HepG2 (cell line): ENCODE results near the gene SH3GL1. TPM values are rescaled to one million over a fixed set of nuclear protein-coding genes. Genes with fewer than 3 reads are reported as not detected.

Source experiments
- ATM ChIP-seq: fragments of 450-650 bp; IDR thresholded peaks from 2 replicates; pipeline ENCODE4 v1.7.1; 2017; ENCODE audit warnings: mild to moderate bottlenecking, borderline replicate concordance
- E2F5 ChIP-seq: sonication (generic); formaldehyde crosslinking; conservative IDR thresholded peaks from 2 replicates; pipeline ENCODE4 v1.4.0; 2020; ENCODE audit warnings: missing genetic modification reagents
- EHMT2 ChIP-seq: fragments of 200-600 bp; sonication (generic); IDR thresholded peaks from 2 replicates; pipeline ENCODE4 v1.7.0; 2017; ENCODE audit warnings: antibody characterized with exemption, low read depth, low read length, borderline replicate concordance
- GABPB1 ChIP-seq: IDR thresholded peaks from 2 replicates; pipeline ENCODE4 v1.6.1; 2016; ENCODE audit warnings: mild to moderate bottlenecking, missing genetic modification reagents, moderate library complexity, missing compliant biosample characterization
- GZF1 ChIP-seq: sonication (generic); formaldehyde crosslinking; IDR thresholded peaks from 2 replicates; pipeline ENCODE4 v1.5.1; 2020; ENCODE audit warnings: mild to moderate bottlenecking, missing genetic modification reagents
- HHEX ChIP-seq: IDR thresholded peaks from 2 replicates; pipeline ENCODE4 v1.6.1; 2016; ENCODE audit warnings: control low read depth
- MBD4 ChIP-seq: IDR thresholded peaks from 2 replicates; pipeline ENCODE4 v1.6.1; 2012; ENCODE audit warnings: low read length, inconsistent platforms, borderline replicate concordance
- MLXIP ChIP-seq: sonication (generic); formaldehyde crosslinking; IDR thresholded peaks from 2 replicates; pipeline ENCODE4 v1.9.0; 2021; ENCODE audit warnings: missing genetic modification reagents, borderline replicate concordance
- NRL ChIP-seq: sonication (generic); formaldehyde crosslinking; IDR thresholded peaks from 2 replicates; pipeline ENCODE4 v1.5.0; 2020; ENCODE audit warnings: missing genetic modification reagents, mild to moderate bottlenecking, moderate library complexity, borderline replicate concordance
- PHF21A ChIP-seq: sonication (generic); formaldehyde crosslinking; IDR thresholded peaks from 2 replicates; pipeline ENCODE4 v1.5.0; 2020; ENCODE audit warnings: mild to moderate bottlenecking, missing genetic modification reagents
- SMARCE1 ChIP-seq: fragments of 450-650 bp; IDR thresholded peaks from 2 replicates; pipeline ENCODE4 v1.6.1; 2017; ENCODE audit warnings: borderline replicate concordance
- STAG1 ChIP-seq: sonication (generic); formaldehyde crosslinking; IDR thresholded peaks from 2 replicates; pipeline ENCODE4 v1.4.0; 2020; ENCODE audit warnings: missing genetic modification reagents
- TOPORS ChIP-seq: sonication (generic); formaldehyde crosslinking; IDR thresholded peaks from 2 replicates; pipeline ENCODE4 v1.8.0; 2023; ENCODE audit warnings: mild to moderate bottlenecking, missing genetic modification reagents
- ZNF101 ChIP-seq: sonication (generic); formaldehyde crosslinking; IDR thresholded peaks from 2 replicates; pipeline ENCODE4 v1.4.0; 2020; ENCODE audit warnings: mild to moderate bottlenecking, low read depth, missing genetic modification reagents, borderline replicate concordance
- ZNF292 ChIP-seq: sonication (generic); formaldehyde crosslinking; IDR thresholded peaks from 2 replicates; pipeline ENCODE4 v1.8.1; 2022; ENCODE audit warnings: mild to moderate bottlenecking, low read depth, missing genetic modification reagents, borderline replicate concordance
- ZNF33A ChIP-seq: sonication (generic); formaldehyde crosslinking; IDR thresholded peaks from 2 replicates; pipeline ENCODE4 v1.5.1; 2020; ENCODE audit warnings: missing genetic modification reagents, mild to moderate bottlenecking, moderate library complexity, borderline replicate concordance
- ZNF639 ChIP-seq: conservative IDR thresholded peaks from 2 replicates; pipeline ENCODE4 v1.6.1; 2018; ENCODE audit warnings: missing genetic modification reagents
- ZNF672 ChIP-seq: sonication (generic); formaldehyde crosslinking; IDR thresholded peaks from 2 replicates; pipeline ENCODE4 v1.8.1; 2022; ENCODE audit warnings: missing genetic modification reagents
- ZNF704 ChIP-seq: sonication (generic); formaldehyde crosslinking; IDR thresholded peaks from 2 replicates; pipeline ENCODE4 v1.8.1; 2023; ENCODE audit warnings: mild to moderate bottlenecking, inconsistent platforms, moderate library complexity, missing genetic modification reagents, borderline replicate concordance
- ZNF713 ChIP-seq: sonication (generic); formaldehyde crosslinking; IDR thresholded peaks from 2 replicates; pipeline ENCODE4 v1.4.0; 2020; ENCODE audit warnings: mild to moderate bottlenecking, missing genetic modification reagents
- ZNF75D ChIP-seq: sonication (generic); formaldehyde crosslinking; IDR thresholded peaks from 2 replicates; pipeline ENCODE4 v1.8.1; 2023; ENCODE audit warnings: missing genetic modification reagents, mild to moderate bottlenecking, borderline replicate concordance
- polyA plus RNA-seq, 8 experiments: library from polyadenylated mRNA; depleted of rRNA in 3 of 8; stranded (reverse) in 7 of 8; unstranded in 1 of 8; fragments of >200 nt; fragmentation: Illumina TruSeq in 4 of 8; extraction: Trizol in 4 of 8; gene quantifications; 2 replicates each; pipeline versions ENCODE4 v1.2.1 to v1.2.3, GENCODE V29; 2011 to 2016; ENCODE audit warnings: low read depth in 4 of 8, missing spikeins in 1 of 8, mixed read lengths in 1 of 8; ENCODE audit not compliant: insufficient read depth in 1 of 8
- total RNA-seq, 5 experiments: library from RNA; depleted of rRNA; stranded (reverse); fragments of >200 nt; fragmentation: Illumina TruSeq; extraction: Trizol; gene quantifications; 2 replicates each; pipeline ENCODE4 v1.2.3, GENCODE V29; 2016; ENCODE audit warnings: low read depth in 1 of 5
- TF ChIP-seq, protein P1 (sequence below): sonication (generic); formaldehyde crosslinking; IDR thresholded peaks from 2 replicates; pipeline ENCODE4 v1.4.0; 2020; ENCODE audit warnings: missing genetic modification reagents
- TF ChIP-seq, protein P2 (sequence below): IDR thresholded peaks from 2 replicates; pipeline ENCODE4 v1.6.1; 2016

Gene SH3GL1
- total and polyA plus RNA-seq, 2 of the 13 experiments (the other 11 are each of a cell fraction or from before 2014, with no cell fraction given): 33.0 to 45.1 TPM

DNA sequence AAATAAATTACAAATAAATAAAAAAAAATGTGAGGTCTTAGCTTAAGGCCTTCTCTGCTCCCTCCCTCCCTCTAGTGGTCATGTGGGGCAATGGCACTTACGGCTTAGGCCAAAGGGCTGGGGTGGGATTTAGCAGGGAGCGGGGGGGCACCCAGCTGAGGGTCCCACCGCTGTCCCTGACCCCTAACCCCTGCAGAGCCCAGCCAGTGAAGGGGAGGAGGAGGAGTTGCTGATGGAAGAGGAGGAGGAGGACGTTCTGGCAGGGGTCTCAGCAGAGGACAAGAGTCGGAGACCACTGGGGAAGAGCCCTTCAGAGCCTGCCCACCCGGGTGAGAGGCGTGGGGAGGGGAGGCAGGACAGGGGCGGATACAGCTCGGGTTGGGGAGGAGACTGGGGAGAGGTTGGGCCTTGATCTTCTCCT is 47.6 kb downstream of the SH3GL1 start (continued):
- no peak for TF ChIP-seq ZNF713 (CRISPR knock-in tag)
- TF ChIP-seq, protein P1, sequence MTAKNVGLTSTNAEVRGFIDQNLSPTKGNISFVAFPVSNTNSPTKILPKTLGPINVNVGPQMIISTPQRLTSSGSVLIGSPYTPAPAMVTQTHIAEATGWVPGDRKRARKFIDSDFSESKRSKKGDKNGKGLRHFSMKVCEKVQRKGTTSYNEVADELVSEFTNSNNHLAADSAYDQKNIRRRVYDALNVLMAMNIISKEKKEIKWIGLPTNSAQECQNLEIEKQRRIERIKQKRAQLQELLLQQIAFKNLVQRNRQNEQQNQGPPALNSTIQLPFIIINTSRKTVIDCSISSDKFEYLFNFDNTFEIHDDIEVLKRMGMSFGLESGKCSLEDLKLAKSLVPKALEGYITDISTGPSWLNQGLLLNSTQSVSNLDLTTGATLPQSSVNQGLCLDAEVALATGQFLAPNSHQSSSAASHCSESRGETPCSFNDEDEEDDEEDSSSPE (CRISPR knock-in tag): no peak
- TF ChIP-seq ZNF33A (CRISPR knock-in tag): no peak
- no peak for TF ChIP-seq NRL (CRISPR knock-in tag)
- no peak for TF ChIP-seq SMARCE1
- no peak for TF ChIP-seq HHEX
- TF ChIP-seq ZNF704 (CRISPR knock-in tag): no peak
- TF ChIP-seq, protein P2, sequence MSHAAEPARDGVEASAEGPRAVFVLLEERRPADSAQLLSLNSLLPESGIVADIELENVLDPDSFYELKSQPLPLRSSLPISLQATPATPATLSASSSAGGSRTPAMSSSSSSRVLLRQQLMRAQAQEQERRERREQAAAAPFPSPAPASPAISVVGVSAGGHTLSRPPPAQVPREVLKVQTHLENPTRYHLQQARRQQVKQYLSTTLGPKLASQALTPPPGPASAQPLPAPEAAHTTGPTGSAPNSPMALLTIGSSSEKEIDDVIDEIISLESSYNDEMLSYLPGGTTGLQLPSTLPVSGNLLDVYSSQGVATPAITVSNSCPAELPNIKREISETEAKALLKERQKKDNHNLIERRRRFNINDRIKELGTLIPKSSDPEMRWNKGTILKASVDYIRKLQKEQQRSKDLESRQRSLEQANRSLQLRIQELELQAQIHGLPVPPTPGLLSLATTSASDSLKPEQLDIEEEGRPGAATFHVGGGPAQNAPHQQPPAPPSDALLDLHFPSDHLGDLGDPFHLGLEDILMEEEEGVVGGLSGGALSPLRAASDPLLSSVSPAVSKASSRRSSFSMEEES (CRISPR knock-in tag): no peak
- TF ChIP-seq TOPORS (CRISPR knock-in tag): no peak
- TF ChIP-seq ZNF292 (CRISPR knock-in tag): no peak
- peak; percentile 65 for TF ChIP-seq STAG1 (CRISPR knock-in tag)
- TF ChIP-seq ZNF101 (CRISPR knock-in tag): no peak
- TF ChIP-seq GABPB1 (CRISPR knock-in tag): no peak
- TF ChIP-seq ATM: no peak
- no peak for TF ChIP-seq PHF21A (CRISPR knock-in tag)
- no peak for TF ChIP-seq MLXIP
- no peak for TF ChIP-seq GZF1 (CRISPR knock-in tag)
- no peak for TF ChIP-seq ZNF672 (CRISPR knock-in tag)
- no peak for TF ChIP-seq E2F5 (CRISPR knock-in tag)
- TF ChIP-seq EHMT2: no peak
- TF ChIP-seq ZNF639 (CRISPR knock-in tag): no peak
- TF ChIP-seq ZNF75D (CRISPR knock-in tag): no peak
- no peak for TF ChIP-seq MBD4
